Fibroblast of pulmonary artery (primary cell): ENCODE data around the gene ARHGAP6.
"Not testable (repeated sequence)": the region's sequence is repeated elsewhere in the genome, so short reads cannot be mapped to it uniquely, and the experiment has no call there.

Experiments
- DNase-seq: peaks from one replicate; pipeline ENCODE4 v3.0.0-alpha.2; 2010; ENCODE audit warnings: low read depth
- H3K4me3 ChIP-seq: replicated peaks from 2 replicates; pipeline ENCODE4 v1.5.1; 2011; ENCODE audit warnings: low read depth, mild to moderate bottlenecking, control low read depth, low read length, moderate library complexity
- TF ChIP-seq, protein P1 (sequence below): IDR thresholded peaks from 2 replicates; pipeline ENCODE4 v1.5.1; 2011; ENCODE audit warnings: mild to moderate bottlenecking, control low read depth, low read length, inconsistent platforms; ENCODE audit errors: missing control alignments

Gene ARHGAP6

DNA sequence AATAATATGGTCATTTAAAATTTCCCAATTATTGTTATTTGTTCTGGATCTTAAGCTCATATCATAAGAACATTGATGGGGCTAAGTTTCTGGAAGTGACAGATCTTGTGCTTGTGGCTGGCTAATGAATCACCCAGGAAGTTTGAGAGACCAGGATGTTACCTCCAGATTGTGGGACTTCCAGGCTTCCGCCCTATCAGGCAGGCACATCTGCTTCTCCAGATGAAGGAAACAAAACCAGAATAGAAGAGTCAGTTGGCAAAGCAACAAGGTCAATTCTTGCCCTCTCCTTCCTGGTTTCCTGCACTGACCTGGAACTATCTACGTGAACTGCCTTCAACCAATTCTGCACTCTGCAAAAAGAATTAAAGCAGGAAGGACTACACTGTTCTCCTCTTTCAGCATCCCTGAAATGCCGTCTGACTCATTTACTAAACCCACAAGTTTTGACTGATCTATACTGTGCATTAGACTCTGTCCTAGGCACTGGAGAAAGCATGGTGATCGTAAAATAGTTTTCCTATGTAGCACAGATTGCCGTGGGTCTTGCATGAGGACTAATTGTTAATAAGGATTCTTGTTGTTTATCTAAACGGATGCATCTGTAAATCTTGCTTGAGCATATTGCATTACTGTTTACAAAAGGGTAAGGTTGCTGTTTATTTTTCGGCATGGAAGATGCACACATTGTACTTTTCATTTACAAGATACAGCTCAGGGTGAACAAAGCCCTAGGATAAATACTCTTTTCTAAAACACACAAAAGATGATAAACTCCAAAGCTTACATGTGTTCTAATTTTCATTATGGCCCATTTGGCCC is 297.9 kb downstream of the ARHGAP6 start:
- no peak overlapping the region for H3K4me3 ChIP-seq
- TF ChIP-seq, protein P1, sequence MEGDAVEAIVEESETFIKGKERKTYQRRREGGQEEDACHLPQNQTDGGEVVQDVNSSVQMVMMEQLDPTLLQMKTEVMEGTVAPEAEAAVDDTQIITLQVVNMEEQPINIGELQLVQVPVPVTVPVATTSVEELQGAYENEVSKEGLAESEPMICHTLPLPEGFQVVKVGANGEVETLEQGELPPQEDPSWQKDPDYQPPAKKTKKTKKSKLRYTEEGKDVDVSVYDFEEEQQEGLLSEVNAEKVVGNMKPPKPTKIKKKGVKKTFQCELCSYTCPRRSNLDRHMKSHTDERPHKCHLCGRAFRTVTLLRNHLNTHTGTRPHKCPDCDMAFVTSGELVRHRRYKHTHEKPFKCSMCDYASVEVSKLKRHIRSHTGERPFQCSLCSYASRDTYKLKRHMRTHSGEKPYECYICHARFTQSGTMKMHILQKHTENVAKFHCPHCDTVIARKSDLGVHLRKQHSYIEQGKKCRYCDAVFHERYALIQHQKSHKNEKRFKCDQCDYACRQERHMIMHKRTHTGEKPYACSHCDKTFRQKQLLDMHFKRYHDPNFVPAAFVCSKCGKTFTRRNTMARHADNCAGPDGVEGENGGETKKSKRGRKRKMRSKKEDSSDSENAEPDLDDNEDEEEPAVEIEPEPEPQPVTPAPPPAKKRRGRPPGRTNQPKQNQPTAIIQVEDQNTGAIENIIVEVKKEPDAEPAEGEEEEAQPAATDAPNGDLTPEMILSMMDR, result no peak
- peak; percentile 33 for DNase-seq

DNA sequence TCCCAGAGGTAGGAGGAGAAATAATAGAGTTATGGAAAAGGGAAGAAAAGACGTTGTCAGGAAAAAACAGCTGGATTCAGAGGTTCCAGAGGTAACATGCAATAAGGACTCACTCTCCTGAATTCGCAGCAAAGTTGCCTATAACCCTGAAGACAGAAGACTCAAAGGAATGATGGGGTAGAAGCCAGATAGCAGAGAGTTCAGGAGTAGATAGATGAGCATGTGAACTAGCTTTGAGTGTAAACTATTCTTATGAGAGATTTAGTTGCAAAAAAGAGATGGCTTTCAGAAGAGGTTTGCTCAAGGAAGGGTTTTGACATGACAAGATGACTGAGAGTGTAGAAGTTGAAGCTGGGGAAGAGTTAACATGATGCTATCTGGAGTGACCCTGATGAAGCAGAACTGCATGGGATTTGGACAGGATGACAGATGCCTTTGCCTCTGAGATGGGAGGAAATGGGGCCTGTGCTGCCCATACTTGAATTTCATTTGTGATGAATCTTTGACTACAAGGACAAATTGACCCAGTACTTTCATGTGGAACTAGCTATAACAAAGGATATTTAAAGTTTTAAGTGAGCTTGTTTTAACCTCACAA is 298.6 kb downstream of the ARHGAP6 start:
- TF ChIP-seq, protein P1, result no peak
- DNase-seq, result no peak
- H3K4me3 ChIP-seq, result no peak overlapping the region

GRCh38 chrX:11365426-11365825 is 300.3 kb downstream of the ARHGAP6 start:
- TF ChIP-seq, protein P1, result no peak
- no peak overlapping the region for H3K4me3 ChIP-seq
- no peak for DNase-seq

GRCh38 chrX:11364835-11365234 is 300.9 kb downstream of the ARHGAP6 start:
- no peak for DNase-seq
- no peak overlapping the region for H3K4me3 ChIP-seq
- TF ChIP-seq, protein P1, result no peak

DNA sequence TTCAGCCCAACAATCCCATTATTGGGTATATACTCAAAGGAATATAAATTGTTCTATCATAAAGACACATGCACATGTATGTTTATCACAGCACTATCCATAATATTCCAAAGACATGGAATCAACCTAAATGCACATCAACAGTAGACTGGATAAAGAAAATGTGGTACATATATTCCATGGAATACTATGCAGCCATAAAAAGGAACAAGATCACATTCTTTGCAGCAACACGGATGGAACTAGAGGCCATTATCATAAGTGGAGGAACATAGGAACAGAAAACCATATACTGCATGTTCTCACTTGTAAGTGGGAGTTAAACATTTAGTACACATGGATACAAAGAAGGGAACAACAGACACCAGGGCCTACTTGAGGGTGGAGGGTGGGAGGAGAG is 301.9 kb downstream of the ARHGAP6 start:
- not testable (repeated sequence) for H3K4me3 ChIP-seq, DNase-seq

- no peak overlapping the region for H3K4me3 ChIP-seq
- DNase-seq, result no peak
- TF ChIP-seq, protein P1, result no peak
Observed at GRCh38 chrX:11363069-11363594, 302.6 kb downstream of the ARHGAP6 start.

GRCh38 chrX:11361666-11362065 is 304.1 kb downstream of the ARHGAP6 start:
- DNase-seq, H3K4me3 ChIP-seq: not testable (repeated sequence)

- DNase-seq, H3K4me3 ChIP-seq: not testable (repeated sequence)
Observed at GRCh38 chrX:11355944-11356343, 309.8 kb downstream of the ARHGAP6 start.
